ENCODE results near the gene TPRX2. TPM values are rescaled to one million over a fixed set of nuclear protein-coding genes. Genes with fewer than 3 reads are reported as not detected.
"Not testable (repeated sequence)": the region's sequence is repeated elsewhere in the genome, so short reads cannot be mapped to it uniquely, and the experiment has no call there.

TPRX2 gene, protein sequence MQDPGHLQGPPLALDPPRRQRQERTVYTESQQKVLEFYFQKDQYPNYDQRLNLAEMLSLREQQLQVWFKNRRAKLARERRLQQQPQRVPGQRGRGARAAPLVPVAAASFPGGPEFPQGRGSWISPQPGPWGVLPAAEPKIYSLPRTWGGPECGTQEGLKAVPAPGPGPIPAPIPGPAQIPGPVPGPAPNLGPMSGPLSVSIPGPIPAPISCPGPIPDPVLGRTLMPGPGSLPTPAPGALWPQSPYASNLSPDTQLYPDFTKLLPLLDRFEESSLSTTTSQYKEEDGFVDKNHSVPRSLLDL
- not detected in 2 replicates for total RNA-seq (2012; rRNA removed)

GRCh38 chr19:47858646-47859285, at the start of gene TPRX2:
TPRX2 (plus strand) TSS chr19:47859235; CDS start chr19:47859247, 12 bp downstream.
- H3K27me3 ChIP-seq (ENCODE audit: control insufficient read depth, insufficient read depth, low read length); H3K4me1 ChIP-seq (ENCODE audit: control insufficient read depth, insufficient read depth, low read length); H3K36me3 ChIP-seq (ENCODE audit: insufficient read depth, low read length); H3K9me3 ChIP-seq (replicated peaks; ENCODE audit: low read length); H3K4me3 ChIP-seq (ENCODE audit: low read length); H3K9ac ChIP-seq (ENCODE audit: low read depth, low read length); H3K4me2 ChIP-seq (ENCODE audit: low read length): not testable (repeated sequence)

DNA sequence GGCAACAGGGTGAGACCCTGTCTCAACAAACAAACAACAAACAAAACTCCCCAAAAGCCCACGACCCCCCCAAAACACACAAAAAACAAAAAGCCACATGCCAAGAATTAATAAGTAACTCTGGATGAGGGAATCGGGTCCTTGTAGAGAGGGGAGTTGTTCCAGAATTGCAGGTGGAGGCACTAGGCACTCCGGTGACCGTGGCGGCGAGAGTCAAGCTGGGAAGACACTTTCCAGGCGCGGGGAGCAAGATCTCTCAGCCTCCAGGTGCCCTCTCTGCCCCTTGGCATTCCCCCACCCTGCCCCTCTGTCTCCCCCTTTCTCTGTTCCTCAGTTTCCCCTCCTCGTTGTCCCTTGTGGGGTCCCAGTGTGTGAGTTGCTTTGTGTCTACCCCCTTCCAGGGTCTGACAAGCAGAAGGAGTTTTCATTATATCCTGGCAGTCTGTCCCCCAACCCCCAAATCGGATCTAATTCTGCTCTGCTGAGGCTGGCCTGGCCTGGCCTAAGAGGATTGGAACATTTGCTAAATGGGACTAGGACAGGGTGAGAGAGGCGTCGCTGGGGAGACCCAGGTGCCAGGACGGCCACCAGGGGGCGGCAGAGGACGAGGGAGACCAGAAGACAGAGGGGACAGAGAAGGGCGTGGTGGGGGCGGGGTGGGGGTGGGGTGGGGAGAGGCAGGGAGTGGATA, 45.6 kb upstream of the TPRX2 start:
- Histone ChIP-seq H3K9ac (ENCODE audit: low read depth, low read length) (no peak overlapping the region), H3K9me3 (replicated peaks; ENCODE audit: low read length) (no peaks in the 10 kb centered on the region), H3K27me3 (ENCODE audit: control insufficient read depth, insufficient read depth, low read length) (peaks cover 12% of the 10 kb centered on the region), H3K4me3 (ENCODE audit: low read length) (no peak overlapping the region), H3K4me1 (ENCODE audit: control insufficient read depth, insufficient read depth, low read length) (no peaks in the 10 kb centered on the region), H3K4me2 (ENCODE audit: low read length) (no peak overlapping the region), H3K36me3 (ENCODE audit: insufficient read depth, low read length) (no peaks in the 10 kb centered on the region)

GRCh38 chr19:47813995-47814328, 45.1 kb upstream of the TPRX2 start:
- Histone ChIP-seq H3K4me3 (ENCODE audit: low read length) (no peak overlapping the region), H3K36me3 (ENCODE audit: insufficient read depth, low read length) (no peaks in the 10 kb centered on the region), H3K9ac (ENCODE audit: low read depth, low read length) (no peak overlapping the region), H3K4me2 (ENCODE audit: low read length) (no peak overlapping the region), H3K4me1 (ENCODE audit: control insufficient read depth, insufficient read depth, low read length) (no peaks in the 10 kb centered on the region), H3K27me3 (ENCODE audit: control insufficient read depth, insufficient read depth, low read length) (peaks cover 13% of the 10 kb centered on the region), H3K9me3 (replicated peaks; ENCODE audit: low read length) (no peaks in the 10 kb centered on the region)

DNA sequence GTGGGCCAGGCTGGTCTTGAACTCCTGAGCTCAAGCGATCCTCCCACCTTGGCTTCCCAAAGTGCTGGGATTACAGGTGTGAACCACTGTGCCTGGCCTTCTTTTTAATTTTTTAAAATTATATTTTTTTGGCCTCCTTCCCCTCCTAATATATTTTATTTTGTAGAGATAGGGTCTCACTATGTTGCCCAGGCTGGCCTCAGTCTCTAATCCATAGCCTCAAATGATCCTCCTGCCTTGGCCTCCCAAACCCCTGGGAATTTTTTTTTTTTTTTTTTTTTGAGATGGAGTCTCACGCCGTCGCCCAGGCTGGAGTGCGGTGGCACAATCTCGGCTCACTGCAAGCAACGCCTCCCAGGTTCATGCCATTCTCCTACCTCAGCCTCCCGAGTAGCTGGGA, 42.8 kb upstream of the TPRX2 start:
- H3K9ac ChIP-seq (ENCODE audit: low read depth, low read length); H3K36me3 ChIP-seq (ENCODE audit: insufficient read depth, low read length); H3K4me1 ChIP-seq (ENCODE audit: control insufficient read depth, insufficient read depth, low read length); H3K4me3 ChIP-seq (ENCODE audit: low read length); H3K4me2 ChIP-seq (ENCODE audit: low read length); H3K9me3 ChIP-seq (replicated peaks; ENCODE audit: low read length): not testable (repeated sequence)
- peaks cover 34% of the 10 kb centered on the region for H3K27me3 ChIP-seq (ENCODE audit: control insufficient read depth, insufficient read depth, low read length)

GRCh38 chr19:47818221-47818620, 40.8 kb upstream of the TPRX2 start:
- H3K36me3 ChIP-seq (ENCODE audit: insufficient read depth, low read length); H3K9me3 ChIP-seq (replicated peaks; ENCODE audit: low read length); H3K4me1 ChIP-seq (ENCODE audit: control insufficient read depth, insufficient read depth, low read length); H3K4me2 ChIP-seq (ENCODE audit: low read length); H3K4me3 ChIP-seq (ENCODE audit: low read length); H3K9ac ChIP-seq (ENCODE audit: low read depth, low read length): not testable (repeated sequence)
- H3K27me3 ChIP-seq (ENCODE audit: control insufficient read depth, insufficient read depth, low read length): peaks cover 53% of the 10 kb centered on the region

DNA sequence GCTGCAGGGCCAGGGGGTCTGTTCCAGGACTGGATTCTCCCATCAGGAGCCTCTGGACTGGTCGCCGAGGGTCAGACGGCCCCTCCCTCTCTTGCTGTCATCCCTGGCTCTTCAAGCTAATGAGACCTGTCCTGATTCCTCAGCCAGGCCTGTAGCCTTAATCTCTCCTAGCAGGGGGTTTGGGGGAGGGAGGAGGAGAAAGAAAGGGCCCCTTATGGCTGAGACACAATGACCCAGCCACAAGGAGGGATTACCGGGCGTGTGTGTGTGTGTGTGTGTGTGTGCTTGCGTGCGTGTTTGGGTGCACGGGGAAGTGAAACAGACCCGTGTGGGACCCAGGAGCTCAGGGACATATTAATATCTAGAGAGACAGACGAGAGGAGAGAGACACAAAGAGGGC, 39.2 kb upstream of the TPRX2 start:
- H3K27me3 ChIP-seq (ENCODE audit: control insufficient read depth, insufficient read depth, low read length): peaks cover 55% of the 10 kb centered on the region
- no peaks in the 10 kb centered on the region for H3K36me3 ChIP-seq (ENCODE audit: insufficient read depth, low read length)
- no peak overlapping the region for H3K4me2 ChIP-seq (ENCODE audit: low read length)
- H3K4me1 ChIP-seq (ENCODE audit: control insufficient read depth, insufficient read depth, low read length): no peaks in the 10 kb centered on the region
- no peak overlapping the region for H3K9ac ChIP-seq (ENCODE audit: low read depth, low read length)
- H3K4me3 ChIP-seq (ENCODE audit: low read length): no peak overlapping the region
- H3K9me3 ChIP-seq (replicated peaks; ENCODE audit: low read length): no peaks in the 10 kb centered on the region

- no peaks in the 10 kb centered on the region for H3K36me3 ChIP-seq (ENCODE audit: insufficient read depth, low read length)
- no peaks in the 10 kb centered on the region for H3K4me1 ChIP-seq (ENCODE audit: control insufficient read depth, insufficient read depth, low read length)
- H3K27me3 ChIP-seq (ENCODE audit: control insufficient read depth, insufficient read depth, low read length): peaks cover 55% of the 10 kb centered on the region
- no peaks in the 10 kb centered on the region for H3K9me3 ChIP-seq (replicated peaks; ENCODE audit: low read length)
- no peak overlapping the region for H3K9ac ChIP-seq (ENCODE audit: low read depth, low read length)
- H3K4me3 ChIP-seq (ENCODE audit: low read length): no peak overlapping the region
- H3K4me2 ChIP-seq (ENCODE audit: low read length): no peak overlapping the region
Measured at GRCh38 chr19:47820410-47820809, 38.6 kb upstream of the TPRX2 start.

GRCh38 chr19:47821460-47822020, 37.5 kb upstream of the TPRX2 start, which contains the start of gene CRX:
CRX (plus strand) TSS chr19:47821937; CDS start chr19:47834444, 12,507 bp downstream.
- Histone ChIP-seq H3K36me3 (ENCODE audit: insufficient read depth, low read length) (no peaks in the 10 kb centered on the region), H3K9ac (ENCODE audit: low read depth, low read length) (no peak within 1 kb of the TSS), H3K4me3 (ENCODE audit: low read length) (no peak within 1 kb of the TSS), H3K4me2 (ENCODE audit: low read length) (no peak within 1 kb of the TSS), H3K9me3 (replicated peaks; ENCODE audit: low read length) (no peaks in the 10 kb centered on the region), H3K4me1 (ENCODE audit: control insufficient read depth, insufficient read depth, low read length) (no peaks in the 10 kb centered on the region), H3K27me3 (ENCODE audit: control insufficient read depth, insufficient read depth, low read length) (peaks cover 55% of the 10 kb centered on the region)

GRCh38 chr19:47824396-47824795, 34.6 kb upstream of the TPRX2 start:
- Histone ChIP-seq H3K27me3 (ENCODE audit: control insufficient read depth, insufficient read depth, low read length) (peaks cover 52% of the 10 kb centered on the region), H3K4me1 (ENCODE audit: control insufficient read depth, insufficient read depth, low read length) (no peaks in the 10 kb centered on the region), H3K9me3 (replicated peaks; ENCODE audit: low read length) (no peaks in the 10 kb centered on the region), H3K36me3 (ENCODE audit: insufficient read depth, low read length) (no peaks in the 10 kb centered on the region), H3K9ac (ENCODE audit: low read depth, low read length) (no peak overlapping the region), H3K4me3 (ENCODE audit: low read length) (no peak overlapping the region), H3K4me2 (ENCODE audit: low read length) (no peak overlapping the region)

DNA sequence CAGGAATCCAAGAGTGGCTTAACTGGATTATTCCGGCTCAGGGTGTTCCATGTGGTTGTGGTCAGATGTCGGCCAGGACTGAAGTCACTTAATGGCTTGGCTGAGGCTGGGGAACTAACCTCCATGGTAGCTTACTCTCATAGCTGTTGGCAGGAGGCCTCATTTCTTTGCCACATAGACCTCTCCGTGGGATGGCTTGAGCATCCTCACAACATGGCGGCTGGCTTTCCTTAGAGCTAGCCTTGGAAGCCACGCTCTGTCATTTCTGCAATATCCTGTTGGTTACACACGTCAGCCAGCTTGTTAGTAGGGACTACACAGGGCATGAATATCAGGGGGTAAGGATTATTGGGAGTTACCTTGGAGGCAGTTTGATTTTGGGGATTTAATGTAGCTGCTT, 32.2 kb upstream of the TPRX2 start:
- H3K4me2 ChIP-seq (ENCODE audit: low read length): no peak overlapping the region
- no peaks in the 10 kb centered on the region for H3K36me3 ChIP-seq (ENCODE audit: insufficient read depth, low read length)
- H3K9ac ChIP-seq (ENCODE audit: low read depth, low read length): no peak overlapping the region
- no peaks in the 10 kb centered on the region for H3K9me3 ChIP-seq (replicated peaks; ENCODE audit: low read length)
- no peak overlapping the region for H3K4me3 ChIP-seq (ENCODE audit: low read length)
- no peaks in the 10 kb centered on the region for H3K4me1 ChIP-seq (ENCODE audit: control insufficient read depth, insufficient read depth, low read length)
- peaks cover 30% of the 10 kb centered on the region for H3K27me3 ChIP-seq (ENCODE audit: control insufficient read depth, insufficient read depth, low read length)

DNA sequence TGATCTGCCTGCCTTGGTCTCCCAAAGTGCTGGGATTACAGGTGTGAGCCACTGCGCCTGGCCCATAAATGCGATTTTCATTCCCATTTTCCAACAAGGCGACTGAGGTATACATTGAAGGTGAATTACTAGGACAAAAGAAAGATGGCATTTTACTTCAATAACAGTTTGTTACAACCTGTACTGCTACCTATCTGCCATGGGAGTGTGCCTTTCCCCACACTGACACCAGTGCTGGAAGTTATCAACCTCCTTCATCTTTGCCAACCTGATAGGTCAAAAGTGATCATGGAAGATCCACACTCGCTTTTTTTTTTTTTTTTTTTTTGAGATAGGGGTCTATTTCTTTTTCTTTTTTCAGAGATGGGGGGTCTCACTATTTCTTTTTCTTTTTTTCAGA, 26.3 kb upstream of the TPRX2 start:
- H3K9ac ChIP-seq (ENCODE audit: low read depth, low read length): no peak overlapping the region
- no peaks in the 10 kb centered on the region for H3K9me3 ChIP-seq (replicated peaks; ENCODE audit: low read length)
- no peak overlapping the region for H3K4me3 ChIP-seq (ENCODE audit: low read length)
- no peaks in the 10 kb centered on the region for H3K36me3 ChIP-seq (ENCODE audit: insufficient read depth, low read length)
- no peaks in the 10 kb centered on the region for H3K4me1 ChIP-seq (ENCODE audit: control insufficient read depth, insufficient read depth, low read length)
- no peak overlapping the region for H3K4me2 ChIP-seq (ENCODE audit: low read length)
- peaks cover 8% of the 10 kb centered on the region for H3K27me3 ChIP-seq (ENCODE audit: control insufficient read depth, insufficient read depth, low read length)
